Fibroblast of skin of back (primary cell): ENCODE results near the gene CPSF7.

ENCODE experiments used
- DNase-seq: peaks from one replicate; pipeline ENCODE4 v3.0.0-alpha.2; 2013

Gene CPSF7

GRCh38 chr11:61353131-61354067 lies 76.4 kb downstream of the CPSF7 start:
- no peak for DNase-seq
